HG03280 (cell line): ENCODE data around the gene RASEF.
"Not testable (repeated sequence)": the region's sequence is repeated elsewhere in the genome, so short reads cannot be mapped to it uniquely, and the experiment has no call there.

Experiments used
- ATAC-seq: cut with Tn5 transposase; IDR thresholded peaks from one replicate; pipeline ENCODE4 v1.9.1; 2021; ENCODE audit warnings: mild to moderate bottlenecking, moderate library complexity; ENCODE audit not compliant: unreplicated experiment

The RASEF gene

DNA sequence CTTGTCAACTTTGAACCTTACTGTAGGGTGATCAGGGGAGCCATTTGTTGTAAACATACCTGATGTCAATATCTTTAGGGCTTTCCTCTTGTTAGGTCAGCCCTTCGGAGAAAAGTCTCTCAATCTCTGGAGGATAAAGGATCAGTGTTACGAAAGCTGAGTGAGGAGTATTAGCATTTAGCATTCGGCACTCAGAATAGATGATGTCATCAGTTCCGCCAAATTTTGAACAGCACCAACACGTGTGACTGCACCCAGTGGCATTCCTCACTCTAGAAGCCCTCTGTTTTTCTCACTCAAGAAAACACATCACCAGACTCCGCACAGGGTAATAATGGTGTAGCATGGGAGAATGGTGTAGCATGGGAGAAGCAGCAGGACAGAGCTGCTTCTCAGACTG lies 87.8 kb downstream of the RASEF start:
- ATAC-seq, result no peak

DNA sequence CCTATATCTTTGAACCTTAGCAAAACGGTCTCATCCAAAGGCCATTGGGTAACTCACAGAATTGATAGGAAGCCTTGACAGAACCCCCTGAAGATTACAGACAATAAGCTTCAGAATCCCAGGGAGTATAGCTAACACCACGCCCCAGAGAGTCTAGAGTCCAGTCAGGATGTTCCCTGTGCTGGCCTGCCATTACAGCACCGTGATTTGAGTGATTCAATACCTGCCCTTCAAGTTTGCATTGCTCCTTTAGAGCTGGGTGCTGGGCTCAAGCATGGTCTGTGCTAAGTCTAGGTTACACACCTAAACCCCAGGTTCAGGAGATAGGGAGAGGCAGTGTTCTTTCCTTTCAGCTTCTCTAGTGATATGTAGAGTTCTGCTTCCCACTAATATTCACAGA lies 90.5 kb downstream of the RASEF start:
- no peak for ATAC-seq

DNA sequence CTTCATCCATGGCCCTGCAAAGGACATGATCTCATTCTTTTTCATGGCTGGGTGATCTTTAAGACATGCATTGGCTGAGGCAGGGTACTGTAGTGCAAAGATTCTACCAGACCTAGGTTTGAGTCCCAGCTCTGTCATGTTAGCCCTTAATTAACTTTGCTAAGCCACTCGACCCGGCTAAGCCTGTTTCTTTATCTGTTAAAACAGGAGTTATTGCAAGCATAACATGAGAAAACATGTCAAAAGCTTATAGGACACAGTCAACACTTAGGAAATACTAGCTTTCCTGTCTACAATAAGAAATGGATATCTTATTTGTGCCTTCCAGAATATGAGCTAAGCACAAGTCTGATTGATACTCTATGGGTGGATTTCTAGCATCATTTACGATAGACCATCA lies 92.6 kb downstream of the RASEF start:
- ATAC-seq, result no peak

DNA sequence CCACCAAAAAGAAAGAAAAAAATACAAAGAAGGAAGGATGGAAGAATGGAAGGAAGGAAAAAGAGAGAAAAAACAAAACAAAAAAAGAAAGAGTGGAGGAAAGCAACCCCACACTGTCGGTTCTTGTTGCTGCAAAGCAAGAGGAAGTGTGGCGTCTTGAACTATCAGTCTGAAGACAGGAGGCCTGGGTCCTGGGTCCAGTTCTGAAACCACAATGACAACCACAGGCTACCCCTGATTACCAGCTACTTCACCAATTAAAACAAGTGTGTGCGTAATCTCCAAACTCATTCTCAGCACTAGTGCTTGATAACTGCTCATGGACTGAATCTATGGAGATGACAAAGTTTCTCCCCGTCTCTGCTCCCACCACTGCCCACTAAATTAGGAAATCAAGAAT lies 93.7 kb downstream of the RASEF start:
- no peak for ATAC-seq

DNA sequence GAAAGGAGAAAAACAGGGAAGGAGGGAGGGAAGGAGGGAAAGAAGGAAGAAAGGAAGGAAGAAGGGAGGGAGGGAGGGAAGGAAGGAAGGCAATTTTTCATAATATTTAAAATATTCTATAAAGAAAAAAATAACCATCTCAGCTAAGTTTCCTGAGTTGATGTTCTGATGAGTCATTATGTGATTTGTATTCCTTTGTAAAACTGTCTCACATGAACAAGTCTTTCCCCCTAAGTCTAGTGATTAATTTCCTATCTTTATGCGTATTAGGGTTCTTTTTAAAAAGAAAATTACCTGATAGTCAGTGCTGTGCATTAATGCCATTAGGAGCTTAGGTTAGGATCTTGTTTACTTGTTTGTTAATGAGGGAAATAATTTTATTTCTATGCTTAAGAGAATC lies 94.1 kb downstream of the RASEF start:
- no peak for ATAC-seq

DNA sequence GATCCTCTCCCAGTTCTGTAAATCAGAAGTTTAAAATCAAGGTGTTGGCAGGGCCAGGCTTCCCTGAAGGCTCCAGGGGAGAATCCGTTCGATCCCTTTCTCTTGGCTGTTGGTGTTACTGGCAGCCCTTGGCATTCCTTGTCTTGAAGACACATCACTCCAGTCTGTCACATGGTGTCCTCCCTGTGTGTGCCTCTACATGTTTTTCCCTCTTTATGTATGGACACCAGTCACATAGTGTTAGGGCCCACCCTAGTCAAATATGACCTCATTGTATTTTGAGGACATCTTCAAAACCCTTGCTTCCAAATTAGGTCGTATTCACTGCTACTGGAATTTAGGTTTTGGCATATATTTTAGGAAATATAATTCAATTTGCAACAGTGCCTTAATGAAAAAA lies 94.6 kb downstream of the RASEF start:
- ATAC-seq, result no peak

DNA sequence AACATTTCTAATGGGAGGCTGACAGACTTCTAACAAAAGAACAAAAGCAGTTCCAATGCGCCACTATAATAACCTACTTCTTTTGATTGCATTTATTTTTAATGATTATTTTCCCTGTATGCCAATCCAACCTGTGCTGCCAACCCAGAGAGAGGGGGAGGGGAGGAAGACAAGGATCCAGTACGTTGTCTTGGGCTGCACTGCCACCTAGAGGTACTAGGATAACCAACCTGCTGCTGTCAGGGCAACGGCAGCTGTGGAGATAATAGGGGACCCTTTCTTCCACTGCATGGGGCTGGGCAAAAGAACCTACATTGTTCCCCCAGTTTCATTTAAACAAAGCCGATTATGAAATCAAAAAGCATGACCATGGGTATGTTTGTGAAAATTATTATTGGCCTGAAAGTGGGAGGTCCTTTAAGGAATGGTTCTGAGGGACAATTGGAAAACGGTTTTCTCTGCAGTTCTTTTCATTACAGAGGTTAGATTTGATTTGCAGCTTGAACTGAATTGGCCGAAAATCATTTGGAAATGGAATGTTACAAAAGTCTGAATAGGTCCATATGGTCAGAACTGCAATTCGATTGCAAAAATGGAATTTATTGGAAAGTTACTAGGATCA lies 101.3 kb downstream of the RASEF start:
- ATAC-seq, result peak; percentile 95

DNA sequence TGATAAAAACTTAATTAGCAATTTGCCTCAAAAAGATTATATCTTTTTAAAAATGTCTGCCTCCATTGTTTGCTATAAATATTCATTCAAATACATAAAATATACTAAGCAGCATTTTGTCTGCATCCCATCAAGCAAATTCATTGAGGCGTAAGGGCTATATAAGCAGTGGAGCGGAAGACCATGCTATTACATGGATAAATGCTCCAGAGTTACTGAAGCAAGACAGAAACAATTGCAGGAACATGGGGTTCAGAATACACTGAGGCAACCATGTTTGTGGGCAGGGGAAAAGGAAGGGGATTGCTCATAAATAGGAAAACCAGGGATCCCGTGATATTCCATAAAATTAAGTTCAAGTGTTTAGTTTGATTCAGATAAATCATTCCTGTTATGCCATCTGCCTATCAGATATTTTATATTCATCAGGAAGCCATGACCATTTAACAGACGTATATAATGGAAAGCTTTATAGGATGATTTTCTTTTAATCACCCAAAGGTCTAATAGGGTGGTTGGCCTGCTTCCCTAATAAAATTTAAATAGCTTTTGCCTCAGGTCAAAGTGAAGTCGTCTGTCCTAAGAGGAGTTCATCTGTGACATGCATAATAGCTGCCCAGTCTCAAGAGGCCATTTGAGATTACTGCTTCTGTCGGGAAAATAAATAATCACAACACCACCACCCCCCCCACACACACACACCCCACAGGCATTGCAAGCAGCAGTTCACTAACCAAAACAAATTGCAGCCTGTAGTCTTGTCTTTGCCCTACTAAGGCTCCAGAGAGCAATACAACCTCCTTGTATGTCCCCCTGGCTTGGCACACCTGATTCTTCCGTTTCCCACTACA lies 105.2 kb downstream of the RASEF start:
- ATAC-seq, result no peak

DNA sequence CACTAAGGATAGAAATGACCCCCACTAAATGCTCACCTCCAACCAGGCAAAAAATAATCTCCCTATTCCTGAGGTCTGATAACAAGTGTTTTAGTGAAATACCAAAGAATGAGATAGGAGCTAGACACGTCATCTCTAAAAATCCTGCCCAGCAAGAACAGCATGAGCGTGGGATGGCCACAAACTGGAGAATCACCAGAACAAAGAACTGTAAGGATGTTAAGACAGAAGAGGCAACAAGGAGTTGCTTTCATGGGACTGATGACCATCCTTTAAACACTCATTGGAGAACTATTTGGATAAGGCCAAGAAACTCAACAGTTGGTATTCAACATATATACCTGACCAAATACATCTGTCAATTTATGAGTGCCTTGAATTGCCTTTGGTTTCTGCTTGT lies 113.7 kb downstream of the RASEF start:
- ATAC-seq, result no peak

DNA sequence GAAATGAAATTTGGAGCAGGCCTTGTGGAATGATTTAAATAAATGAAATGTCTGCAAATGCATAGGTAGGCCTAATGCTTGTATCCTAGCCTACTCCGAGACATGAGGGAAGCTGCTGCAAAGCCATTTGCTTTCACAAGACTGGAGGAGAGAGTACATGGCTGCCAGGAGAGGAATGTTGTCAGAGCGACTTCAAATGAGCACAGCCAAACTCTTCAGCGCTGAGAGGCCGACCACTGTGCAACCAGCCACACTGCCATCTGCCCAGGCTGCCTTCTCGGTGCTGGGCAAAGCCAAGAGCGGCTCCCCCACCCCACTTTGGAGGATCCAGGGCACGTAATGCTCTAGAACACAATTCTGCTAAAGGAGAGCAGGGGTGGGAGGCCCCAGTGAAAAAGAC lies 122.6 kb downstream of the RASEF start:
- no peak for ATAC-seq

DNA sequence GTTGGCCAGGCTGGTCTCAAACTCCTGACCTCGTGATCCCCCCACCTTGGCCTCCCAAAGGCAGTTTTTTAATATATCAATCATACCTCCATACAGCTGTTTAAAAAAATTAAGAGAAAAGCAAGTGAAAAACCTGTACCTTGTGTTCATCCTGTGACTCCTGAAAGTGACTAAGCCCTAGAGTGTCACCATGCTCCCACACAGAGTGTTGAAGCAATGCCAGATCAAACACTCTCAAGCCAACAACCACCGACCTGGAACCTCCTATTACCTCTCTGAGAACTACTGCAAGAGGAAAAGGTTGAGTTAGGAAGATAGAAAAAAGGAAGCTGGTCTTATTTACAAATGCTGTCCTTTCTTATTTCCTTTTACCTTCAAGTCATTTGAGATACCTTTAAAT lies 123.5 kb downstream of the RASEF start:
- no peak for ATAC-seq

DNA sequence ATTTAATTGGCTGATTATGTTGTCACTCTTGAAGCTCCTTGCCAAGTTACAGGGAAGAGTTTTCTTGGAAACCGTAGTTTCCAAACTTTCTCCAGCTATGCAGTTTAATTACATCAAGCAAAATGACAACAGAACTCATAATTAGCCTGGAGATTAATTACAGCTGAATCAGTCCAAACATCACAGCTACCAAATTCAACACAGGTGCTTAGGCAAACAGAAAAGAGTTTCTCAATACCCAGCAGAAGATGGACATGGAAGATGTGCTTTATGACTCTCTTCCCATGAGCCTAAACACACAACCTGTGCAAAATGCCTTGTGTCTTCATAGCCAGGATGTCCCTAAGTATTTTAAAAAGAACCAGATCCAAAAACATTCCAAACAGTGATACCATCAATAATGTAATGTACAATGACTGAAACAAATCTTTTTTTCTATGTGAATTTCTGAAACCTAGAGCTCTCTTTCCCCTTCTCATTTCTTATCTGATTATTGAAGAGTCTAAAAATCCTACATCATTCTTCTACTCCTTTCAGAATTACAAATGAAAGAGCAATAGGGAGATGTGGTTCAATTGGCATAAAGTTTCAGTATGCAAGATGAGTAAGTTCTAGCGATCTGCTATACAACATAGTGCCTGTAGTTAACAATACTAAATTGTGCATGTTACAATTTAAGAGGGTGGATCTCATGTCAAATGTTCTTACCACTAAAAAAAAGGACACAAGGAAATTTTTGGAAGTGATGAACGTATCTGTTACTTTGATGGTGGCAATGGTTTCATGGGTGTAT lies 124.3 kb downstream of the RASEF start:
- ATAC-seq, result no peak

DNA sequence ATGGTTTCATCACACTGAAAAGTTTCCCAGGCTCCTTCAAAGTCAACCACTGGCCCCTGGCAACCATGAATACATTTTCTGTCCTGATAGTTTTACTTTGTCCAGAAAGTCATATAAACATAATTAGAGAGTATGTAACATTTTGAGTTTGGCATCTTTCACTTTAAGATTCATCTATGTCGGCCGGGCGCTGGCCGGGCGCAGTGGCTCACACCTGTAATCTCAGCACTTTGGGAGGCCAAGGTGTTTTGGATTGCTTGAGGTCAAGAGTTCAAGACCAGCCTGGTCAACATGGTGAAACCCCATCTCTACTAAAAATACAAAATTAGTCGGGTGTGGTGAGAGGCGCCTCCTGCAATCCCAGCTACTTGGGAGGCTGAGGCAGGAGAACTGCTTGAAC lies 126.4 kb downstream of the RASEF start:
- ATAC-seq, result not testable (repeated sequence)

DNA sequence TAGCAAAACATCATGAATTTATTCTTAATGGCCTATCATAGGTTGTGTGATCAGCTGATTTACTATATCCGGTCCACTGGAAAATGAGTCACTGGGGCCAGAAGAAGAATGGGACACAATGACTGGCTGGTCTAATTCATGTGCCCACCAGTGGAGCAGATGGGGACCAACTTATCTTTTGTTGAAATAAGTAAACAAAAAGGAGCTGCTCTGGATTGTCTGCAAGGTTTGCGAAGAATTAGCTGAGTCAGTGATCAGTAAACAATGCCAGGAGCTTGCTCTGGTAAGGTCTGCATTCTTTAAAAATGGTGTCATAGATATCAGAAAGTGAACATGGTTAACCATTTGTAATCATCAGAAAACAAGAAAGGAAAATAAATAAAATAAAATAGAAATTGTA lies 128.0 kb downstream of the RASEF start:
- ATAC-seq, result no peak

DNA sequence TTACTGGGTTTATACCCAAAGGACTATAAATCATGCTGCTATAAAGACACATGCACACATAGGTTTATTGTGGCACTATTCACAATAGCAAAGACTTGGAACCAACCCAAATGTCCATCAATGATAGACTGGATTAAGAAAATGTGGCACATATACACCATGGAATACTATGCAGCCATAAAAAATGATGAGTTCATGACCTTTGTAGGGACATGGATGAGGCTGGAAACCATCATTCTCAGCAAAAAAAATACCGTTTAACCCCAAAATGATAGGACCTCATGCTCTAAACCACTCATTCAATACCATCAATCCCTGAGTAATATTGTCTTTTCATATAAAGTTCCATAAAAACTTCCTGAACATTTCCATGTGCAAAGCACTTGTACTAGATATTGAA lies 128.9 kb downstream of the RASEF start:
- not testable (repeated sequence) for ATAC-seq

DNA sequence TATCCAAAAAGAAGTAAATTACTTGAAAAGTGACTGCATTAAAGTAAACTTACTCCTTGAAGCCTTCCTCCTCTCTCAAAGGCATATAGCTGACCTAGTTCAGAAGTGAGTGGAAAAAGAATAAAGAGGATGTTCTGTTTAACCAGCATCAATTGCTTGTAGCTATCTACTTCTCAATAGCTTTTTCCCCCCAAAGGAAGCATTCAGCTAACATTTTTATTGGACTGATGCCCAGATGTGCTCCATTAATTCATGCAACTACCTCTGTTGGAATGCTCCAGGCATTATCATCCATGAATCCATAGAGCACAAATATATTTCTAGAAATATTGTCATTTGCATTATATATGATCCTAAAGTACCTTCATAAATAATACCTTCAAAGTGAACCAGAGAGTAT lies 132.8 kb downstream of the RASEF start:
- ATAC-seq, result no peak
